SK-N-SH treated with all-trans-retinoic acid at 6 μM for 48 hours (cell line): ENCODE data around the gene MRPL38.

ENCODE experiments used
- ATAC-seq: fragments of 200-7000 bp; cut with Tn5 transposase; 3 replicates; pipeline ENCODE4 v1.9.1; 2020; ENCODE audit warnings: mild to moderate bottlenecking, moderate library complexity
- ARNTL ChIP-seq: fragments of 450-650 bp; formaldehyde crosslinking; IDR thresholded peaks from 2 replicates; pipeline ENCODE4 v1.5.0; 2020; ENCODE audit warnings: low read depth, mild to moderate bottlenecking, moderate library complexity, borderline replicate concordance
- BACH2 ChIP-seq: fragments of 250-450 bp; sonication (Bioruptor Pico); IDR thresholded peaks from 2 replicates; pipeline ENCODE4 v1.9.0; 2021; ENCODE audit warnings: mild to moderate bottlenecking, borderline replicate concordance
- CSDC2 ChIP-seq: fragments of 250-450 bp; sonication (Bioruptor Pico); IDR thresholded peaks from 2 replicates; pipeline ENCODE4 v1.5.0; 2020; ENCODE audit warnings: mild to moderate bottlenecking, moderate library complexity
- ESRRG ChIP-seq: fragments of 250-450 bp; sonication (Bioruptor Pico); IDR thresholded peaks from 2 replicates; pipeline ENCODE4 v1.6.1; 2021; ENCODE audit warnings: mild to moderate bottlenecking
- GLIS3 ChIP-seq: fragments of 250-450 bp; sonication (Bioruptor Pico); IDR thresholded peaks from 2 replicates; pipeline ENCODE4 v1.5.0; 2020; ENCODE audit warnings: mild to moderate bottlenecking, moderate library complexity
- PATZ1 ChIP-seq: fragments of 250-450 bp; sonication (Bioruptor Pico); IDR thresholded peaks from 2 replicates; pipeline ENCODE4 v1.8.0; 2020; ENCODE audit warnings: mild to moderate bottlenecking, moderate library complexity, borderline replicate concordance
- PPARA ChIP-seq: fragments of 250-450 bp; sonication (Bioruptor Pico); IDR thresholded peaks from 2 replicates; pipeline ENCODE4 v1.5.0; 2020; ENCODE audit warnings: mild to moderate bottlenecking, borderline replicate concordance
- RARB ChIP-seq: fragments of 250-450 bp; sonication (Bioruptor Pico); IDR thresholded peaks from 2 replicates; pipeline ENCODE4 v1.8.0; 2021; ENCODE audit warnings: mild to moderate bottlenecking, moderate library complexity
- TOX ChIP-seq: fragments of 250-450 bp; sonication (Bioruptor Pico); IDR thresholded peaks from 2 replicates; pipeline ENCODE4 v1.8.0; 2021; ENCODE audit warnings: mild to moderate bottlenecking, moderate library complexity, borderline replicate concordance
- ZC3H10 ChIP-seq: fragments of 250-450 bp; sonication (Bioruptor Pico); IDR thresholded peaks from 2 replicates; pipeline ENCODE4 v1.5.1; 2021; ENCODE audit warnings: mild to moderate bottlenecking, moderate library complexity
- ZFP30 ChIP-seq: fragments of 450-650 bp; formaldehyde crosslinking; IDR thresholded peaks from 2 replicates; pipeline ENCODE4 v1.5.0; 2022; ENCODE audit warnings: mild to moderate bottlenecking, moderate library complexity
- ZNF565 ChIP-seq: fragments of 450-650 bp; formaldehyde crosslinking; conservative IDR thresholded peaks from 2 replicates; pipeline ENCODE4 v1.5.0; 2020; ENCODE audit warnings: low read depth, mild to moderate bottlenecking, moderate library complexity
- ZNF70 ChIP-seq: fragments of 450-650 bp; formaldehyde crosslinking; IDR thresholded peaks from 2 replicates; pipeline ENCODE4 v1.5.0; 2020; ENCODE audit warnings: mild to moderate bottlenecking, moderate library complexity
- ZNF8 ChIP-seq: fragments of 450-650 bp; formaldehyde crosslinking; IDR thresholded peaks from 2 replicates; pipeline ENCODE4 v1.5.0; 2020; ENCODE audit warnings: mild to moderate bottlenecking, moderate library complexity
- TF ChIP-seq, protein P1 (sequence below): fragments of 250-450 bp; sonication (Bioruptor Pico); IDR thresholded peaks from 2 replicates; pipeline ENCODE4 v1.5.0; 2020; ENCODE audit warnings: mild to moderate bottlenecking, moderate library complexity
- TF ChIP-seq, protein P2 (sequence below): fragments of 250-450 bp; sonication (Bioruptor Pico); IDR thresholded peaks from 2 replicates; pipeline ENCODE4 v1.5.1; 2020; ENCODE audit warnings: low read depth, mild to moderate bottlenecking, moderate library complexity
- TF ChIP-seq, protein P3 (sequence below): fragments of 250-450 bp; sonication (Bioruptor Pico); IDR thresholded peaks from 2 replicates; pipeline ENCODE4 v1.5.1; 2021; ENCODE audit warnings: mild to moderate bottlenecking, moderate library complexity
- TF ChIP-seq, protein P4 (sequence below): fragments of 250-450 bp; sonication (Bioruptor Pico); IDR thresholded peaks from 2 replicates; pipeline ENCODE4 v1.8.0; 2021; ENCODE audit warnings: low read depth, mild to moderate bottlenecking, moderate library complexity, borderline replicate concordance

MRPL38 gene

GRCh38 chr17:75941442-75941819 is 36.7 kb upstream of the MRPL38 start:
- no peak for ATAC-seq
- TF ChIP-seq TOX (CRISPR knock-in tag) (no peak), ZNF8 (no peak), ZFP30 (CRISPR knock-in tag) (no peak), PATZ1 (no peak), ARNTL (no peak), ZNF565 (CRISPR knock-in tag) (no peak), ZNF70 (no peak), ESRRG (CRISPR knock-in tag) (no peak), BACH2 (CRISPR knock-in tag) (no peak), PPARA (CRISPR knock-in tag) (no peak)
- TF ChIP-seq, protein P1, sequence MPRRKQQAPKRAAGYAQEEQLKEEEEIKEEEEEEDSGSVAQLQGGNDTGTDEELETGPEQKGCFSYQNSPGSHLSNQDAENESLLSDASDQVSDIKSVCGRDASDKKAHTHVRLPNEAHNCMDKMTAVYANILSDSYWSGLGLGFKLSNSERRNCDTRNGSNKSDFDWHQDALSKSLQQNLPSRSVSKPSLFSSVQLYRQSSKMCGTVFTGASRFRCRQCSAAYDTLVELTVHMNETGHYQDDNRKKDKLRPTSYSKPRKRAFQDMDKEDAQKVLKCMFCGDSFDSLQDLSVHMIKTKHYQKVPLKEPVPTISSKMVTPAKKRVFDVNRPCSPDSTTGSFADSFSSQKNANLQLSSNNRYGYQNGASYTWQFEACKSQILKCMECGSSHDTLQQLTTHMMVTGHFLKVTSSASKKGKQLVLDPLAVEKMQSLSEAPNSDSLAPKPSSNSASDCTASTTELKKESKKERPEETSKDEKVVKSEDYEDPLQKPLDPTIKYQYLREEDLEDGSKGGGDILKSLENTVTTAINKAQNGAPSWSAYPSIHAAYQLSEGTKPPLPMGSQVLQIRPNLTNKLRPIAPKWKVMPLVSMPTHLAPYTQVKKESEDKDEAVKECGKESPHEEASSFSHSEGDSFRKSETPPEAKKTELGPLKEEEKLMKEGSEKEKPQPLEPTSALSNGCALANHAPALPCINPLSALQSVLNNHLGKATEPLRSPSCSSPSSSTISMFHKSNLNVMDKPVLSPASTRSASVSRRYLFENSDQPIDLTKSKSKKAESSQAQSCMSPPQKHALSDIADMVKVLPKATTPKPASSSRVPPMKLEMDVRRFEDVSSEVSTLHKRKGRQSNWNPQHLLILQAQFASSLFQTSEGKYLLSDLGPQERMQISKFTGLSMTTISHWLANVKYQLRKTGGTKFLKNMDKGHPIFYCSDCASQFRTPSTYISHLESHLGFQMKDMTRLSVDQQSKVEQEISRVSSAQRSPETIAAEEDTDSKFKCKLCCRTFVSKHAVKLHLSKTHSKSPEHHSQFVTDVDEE (CRISPR knock-in tag): no peak
- TF ChIP-seq, protein P2, sequence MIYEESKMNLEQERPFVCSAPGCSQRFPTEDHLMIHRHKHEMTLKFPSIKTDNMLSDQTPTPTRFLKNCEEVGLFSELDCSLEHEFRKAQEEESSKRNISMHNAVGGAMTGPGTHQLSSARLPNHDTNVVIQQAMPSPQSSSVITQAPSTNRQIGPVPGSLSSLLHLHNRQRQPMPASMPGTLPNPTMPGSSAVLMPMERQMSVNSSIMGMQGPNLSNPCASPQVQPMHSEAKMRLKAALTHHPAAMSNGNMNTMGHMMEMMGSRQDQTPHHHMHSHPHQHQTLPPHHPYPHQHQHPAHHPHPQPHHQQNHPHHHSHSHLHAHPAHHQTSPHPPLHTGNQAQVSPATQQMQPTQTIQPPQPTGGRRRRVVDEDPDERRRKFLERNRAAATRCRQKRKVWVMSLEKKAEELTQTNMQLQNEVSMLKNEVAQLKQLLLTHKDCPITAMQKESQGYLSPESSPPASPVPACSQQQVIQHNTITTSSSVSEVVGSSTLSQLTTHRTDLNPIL (CRISPR knock-in tag): no peak
- TF ChIP-seq, protein P3, sequence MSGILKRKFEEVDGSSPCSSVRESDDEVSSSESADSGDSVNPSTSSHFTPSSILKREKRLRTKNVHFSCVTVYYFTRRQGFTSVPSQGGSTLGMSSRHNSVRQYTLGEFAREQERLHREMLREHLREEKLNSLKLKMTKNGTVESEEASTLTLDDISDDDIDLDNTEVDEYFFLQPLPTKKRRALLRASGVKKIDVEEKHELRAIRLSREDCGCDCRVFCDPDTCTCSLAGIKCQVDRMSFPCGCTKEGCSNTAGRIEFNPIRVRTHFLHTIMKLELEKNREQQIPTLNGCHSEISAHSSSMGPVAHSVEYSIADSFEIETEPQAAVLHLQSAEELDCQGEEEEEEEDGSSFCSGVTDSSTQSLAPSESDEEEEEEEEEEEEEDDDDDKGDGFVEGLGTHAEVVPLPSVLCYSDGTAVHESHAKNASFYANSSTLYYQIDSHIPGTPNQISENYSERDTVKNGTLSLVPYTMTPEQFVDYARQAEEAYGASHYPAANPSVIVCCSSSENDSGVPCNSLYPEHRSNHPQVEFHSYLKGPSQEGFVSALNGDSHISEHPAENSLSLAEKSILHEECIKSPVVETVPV (CRISPR knock-in tag): no peak
- TF ChIP-seq, protein P4, sequence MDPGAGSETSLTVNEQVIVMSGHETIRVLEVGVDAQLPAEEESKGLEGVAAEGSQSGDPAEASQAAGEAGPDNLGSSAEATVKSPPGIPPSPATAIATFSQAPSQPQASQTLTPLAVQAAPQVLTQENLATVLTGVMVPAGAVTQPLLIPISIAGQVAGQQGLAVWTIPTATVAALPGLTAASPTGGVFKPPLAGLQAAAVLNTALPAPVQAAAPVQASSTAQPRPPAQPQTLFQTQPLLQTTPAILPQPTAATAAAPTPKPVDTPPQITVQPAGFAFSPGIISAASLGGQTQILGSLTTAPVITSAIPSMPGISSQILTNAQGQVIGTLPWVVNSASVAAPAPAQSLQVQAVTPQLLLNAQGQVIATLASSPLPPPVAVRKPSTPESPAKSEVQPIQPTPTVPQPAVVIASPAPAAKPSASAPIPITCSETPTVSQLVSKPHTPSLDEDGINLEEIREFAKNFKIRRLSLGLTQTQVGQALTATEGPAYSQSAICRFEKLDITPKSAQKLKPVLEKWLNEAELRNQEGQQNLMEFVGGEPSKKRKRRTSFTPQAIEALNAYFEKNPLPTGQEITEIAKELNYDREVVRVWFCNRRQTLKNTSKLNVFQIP: no peak
- TF ChIP-seq, all 23 proteins: peak for 0

DNA sequence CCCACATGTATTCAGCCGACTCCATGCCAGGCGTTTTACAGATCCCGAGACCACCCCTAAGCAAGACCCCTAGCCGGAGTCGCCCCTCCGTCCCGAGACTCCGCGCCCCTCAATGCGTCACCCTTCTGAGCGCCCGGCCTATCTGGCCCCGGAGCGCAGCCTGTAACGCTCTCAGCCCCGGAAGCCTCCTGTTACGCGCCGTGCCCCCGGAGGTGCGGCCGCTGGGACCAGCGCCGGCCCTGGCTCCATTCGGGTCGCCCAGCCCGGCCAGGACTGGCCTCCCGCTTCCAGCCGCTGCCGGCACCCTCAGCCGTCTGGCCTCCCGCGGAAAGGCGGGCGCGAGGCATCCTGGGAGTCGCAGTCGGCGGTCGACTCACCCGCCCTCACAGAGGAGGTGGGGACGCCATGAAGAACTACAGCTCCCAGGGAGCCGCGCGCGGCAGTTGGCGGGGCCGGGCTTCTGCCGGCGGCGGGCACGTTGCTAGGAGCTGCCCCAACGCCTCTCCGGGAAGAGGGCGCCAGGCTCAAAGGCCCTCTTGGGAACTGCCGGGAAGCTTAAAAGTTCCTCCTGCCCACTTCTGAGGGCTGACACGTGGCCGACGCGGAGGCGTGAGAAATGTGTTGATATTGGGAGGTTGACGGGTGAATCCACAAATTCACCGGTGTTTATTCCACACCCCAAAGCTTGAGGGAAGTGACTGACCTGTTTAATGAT is 36.2 kb upstream of the MRPL38 start, which contains the start of gene FBF1:
FBF1 (minus strand) TSS at position 316 of the 715 bp plus-strand sequence. CDS start 2,893 bp downstream, outside the sequence.
- TF ChIP-seq ESRRG (CRISPR knock-in tag): 0 out of 2 replicates have a peak, but pooled peaks have one; percentile 68
- TF ChIP-seq ZNF70: peak; percentile 66; the same call in 1 of the 2 replicates
- TF ChIP-seq GLIS3 (CRISPR knock-in tag): peak; percentile 91
- TF ChIP-seq CSDC2: 0 out of 2 replicates have a peak, but pooled peaks have one; percentile 66
- TF ChIP-seq, protein P3 (CRISPR knock-in tag): no peak; the same call in 1 of the 2 replicates
- no peak for TF ChIP-seq BACH2 (CRISPR knock-in tag)
- TF ChIP-seq ZC3H10 (CRISPR knock-in tag): peak; percentile 19; the same call in 1 of the 2 replicates
- peak; percentile 100 for ATAC-seq

GRCh38 chr17:75937652-75938051 is 33.0 kb upstream of the MRPL38 start:
- ATAC-seq: no peak
- TF ChIP-seq PPARA (CRISPR knock-in tag): no peak
- no peak for TF ChIP-seq CSDC2
- no peak for TF ChIP-seq RARB (CRISPR knock-in tag)
- TF ChIP-seq, protein P3 (CRISPR knock-in tag): no peak
- no peak for TF ChIP-seq ZNF8
- no peak for TF ChIP-seq ZFP30 (CRISPR knock-in tag)
- TF ChIP-seq, protein P4: no peak
- TF ChIP-seq ARNTL: no peak
